GM19240 (cell line): ENCODE results near the gene DMKN.
"Not testable (repeated sequence)": the region's sequence is repeated elsewhere in the genome, so short reads cannot be mapped to it uniquely, and the experiment has no call there.

Experiments used
- DNase-seq: peaks from one replicate; pipeline ENCODE4 v3.0.0; 2011; ENCODE audit warnings: low spot score; ENCODE audit not compliant: insufficient read length

DMKN gene

GRCh38 chr19:35461788-35462187 lies 51.7 kb downstream of the DMKN start:
- DNase-seq: not testable (repeated sequence)

GRCh38 chr19:35461060-35461459 lies 52.4 kb downstream of the DMKN start:
- no peak for DNase-seq

DNA sequence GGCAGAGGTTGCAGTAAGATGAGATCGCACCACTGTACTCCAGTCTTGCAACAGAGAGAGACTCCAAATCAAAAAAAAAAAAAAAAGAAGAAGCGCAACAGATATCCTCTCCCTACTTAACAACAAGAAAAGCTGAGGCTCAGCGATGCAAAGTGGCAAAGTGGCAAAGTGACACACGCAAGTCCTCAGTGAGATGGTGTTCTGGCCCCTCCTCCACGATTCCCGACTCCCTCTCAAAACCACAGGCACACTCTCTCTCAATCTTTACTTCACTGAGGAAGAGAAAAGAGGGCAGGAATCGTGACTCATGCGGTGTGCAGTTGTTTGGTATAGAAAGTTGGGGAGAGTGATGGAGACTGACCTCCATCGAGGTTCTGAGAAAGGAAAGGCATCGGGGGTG lies 52.8 kb downstream of the DMKN start:
- no peak for DNase-seq

DNA sequence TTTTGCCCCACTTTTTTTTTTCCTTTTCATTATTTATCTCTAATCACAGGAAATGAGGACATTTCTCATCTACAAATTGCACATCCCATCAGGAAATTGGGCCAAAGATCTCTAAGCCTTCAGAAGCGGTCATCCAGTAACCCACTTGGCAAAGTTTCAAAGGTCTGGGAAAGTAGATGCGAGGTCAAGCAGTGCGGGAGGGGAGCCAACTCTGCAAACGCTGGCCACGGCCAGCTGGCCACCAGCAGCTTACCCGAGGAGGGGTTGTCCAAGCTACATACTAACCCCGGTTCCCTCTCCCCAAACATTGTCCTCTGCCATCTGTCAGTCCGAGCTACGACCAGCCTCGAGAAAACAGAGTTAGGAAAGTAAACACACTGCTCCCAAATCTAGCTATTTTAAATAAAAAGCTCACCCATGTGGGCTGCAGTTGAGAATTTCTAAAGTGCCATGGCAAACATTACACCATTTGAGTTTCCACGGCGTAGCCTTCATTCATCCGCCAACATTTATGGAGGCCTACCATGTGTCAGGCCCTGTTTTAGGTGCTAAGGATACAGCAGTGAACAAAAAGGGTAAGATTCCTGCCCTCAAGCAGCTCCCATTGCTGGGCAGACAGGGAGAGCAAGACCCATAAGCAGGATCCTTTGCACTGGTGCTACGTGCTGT lies 53.9 kb downstream of the DMKN start:
- no peak for DNase-seq

DNA sequence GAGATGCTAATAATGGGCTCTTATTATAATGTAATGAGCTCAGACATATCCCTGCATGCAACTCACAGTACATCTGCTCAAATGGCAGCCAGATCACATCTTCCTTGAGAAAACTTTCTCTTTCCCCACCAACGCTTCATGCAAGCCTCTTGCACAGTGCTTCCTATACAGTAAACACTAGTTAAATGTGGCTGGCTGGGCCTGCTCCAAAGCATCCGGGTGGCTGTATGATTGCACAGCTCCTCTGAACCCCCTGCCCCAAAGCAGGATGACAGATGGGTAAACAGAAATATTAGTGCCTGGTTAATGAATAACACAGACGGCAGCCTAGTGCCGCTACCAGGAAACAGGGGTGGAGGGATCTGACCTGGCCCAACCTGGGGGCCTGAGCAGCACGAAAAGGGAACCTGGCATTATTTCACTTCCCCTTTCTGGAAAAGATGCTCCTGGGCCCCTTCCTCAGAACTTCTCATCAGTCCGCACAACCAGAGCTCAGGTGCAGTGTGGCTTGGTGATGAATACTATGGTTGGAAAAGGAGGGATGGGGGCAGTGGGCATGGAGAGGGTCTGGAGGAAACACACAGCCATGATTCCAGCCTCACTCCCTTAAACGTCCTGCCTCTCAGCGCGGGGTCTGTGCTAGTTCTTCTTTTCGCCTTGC lies 54.6 kb downstream of the DMKN start:
- DNase-seq: no peak

DNA sequence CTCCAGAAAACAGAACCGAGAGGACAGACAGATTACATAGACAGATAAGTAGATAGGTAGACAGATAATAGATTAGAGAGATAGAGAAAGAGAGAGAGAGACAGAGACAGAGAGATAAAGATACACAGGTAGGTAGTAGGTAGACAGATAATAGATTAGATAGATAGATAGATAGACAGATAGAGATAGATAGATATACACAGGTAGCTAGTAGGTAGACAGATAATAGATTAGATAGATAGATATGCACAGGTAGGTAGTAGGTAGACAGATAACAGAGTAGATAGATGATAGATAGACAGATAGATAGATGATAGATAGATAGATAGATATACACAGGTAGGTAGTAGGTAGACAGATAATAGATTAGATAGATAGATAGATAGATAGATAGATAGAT lies 55.3 kb downstream of the DMKN start:
- DNase-seq: no peak

DNA sequence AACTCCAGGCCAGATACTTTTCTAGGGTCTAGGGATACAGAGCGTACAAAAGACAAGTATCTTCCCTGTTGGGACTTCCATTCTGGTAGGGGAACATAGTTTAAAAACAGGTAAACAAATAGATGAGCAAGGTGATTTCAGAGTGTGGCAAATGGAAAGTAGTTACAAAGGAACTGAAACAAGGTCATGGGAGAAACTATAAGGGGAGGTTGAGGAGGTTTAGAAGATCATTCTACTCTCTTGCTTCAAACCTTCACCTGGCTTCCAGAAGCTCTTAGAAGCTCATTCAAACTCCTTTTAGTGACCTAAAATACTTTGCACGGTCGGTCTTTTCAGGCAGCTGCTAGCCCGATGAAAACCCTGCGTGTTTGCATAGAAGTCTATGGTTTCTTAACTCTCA lies 56.3 kb downstream of the DMKN start:
- no peak for DNase-seq

GRCh38 chr19:35455616-35456201 lies 57.7 kb downstream of the DMKN start:
- DNase-seq: no peak

DNA sequence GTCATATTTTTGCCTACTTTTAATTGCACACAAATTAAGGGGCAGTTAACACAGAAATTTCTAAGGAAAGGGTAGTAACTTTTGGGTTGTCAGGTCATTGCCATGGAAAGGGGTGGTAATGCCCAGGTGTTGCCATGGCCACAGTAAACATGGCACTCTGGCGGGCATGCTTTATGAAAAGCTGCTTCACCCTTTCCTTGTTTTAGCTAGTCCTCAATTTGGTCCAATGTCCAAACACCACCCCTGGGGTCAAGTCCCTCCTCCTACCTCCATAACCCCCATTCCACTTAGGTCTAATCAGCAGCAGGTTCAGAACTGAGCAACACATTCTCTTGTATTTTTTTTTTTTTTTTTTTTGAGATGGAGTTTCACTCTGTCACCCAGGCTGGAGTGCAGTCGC lies 58.8 kb downstream of the DMKN start:
- no peak for DNase-seq

GRCh38 chr19:35451338-35452096 lies 61.9 kb downstream of the DMKN start:
- no peak for DNase-seq

DNA sequence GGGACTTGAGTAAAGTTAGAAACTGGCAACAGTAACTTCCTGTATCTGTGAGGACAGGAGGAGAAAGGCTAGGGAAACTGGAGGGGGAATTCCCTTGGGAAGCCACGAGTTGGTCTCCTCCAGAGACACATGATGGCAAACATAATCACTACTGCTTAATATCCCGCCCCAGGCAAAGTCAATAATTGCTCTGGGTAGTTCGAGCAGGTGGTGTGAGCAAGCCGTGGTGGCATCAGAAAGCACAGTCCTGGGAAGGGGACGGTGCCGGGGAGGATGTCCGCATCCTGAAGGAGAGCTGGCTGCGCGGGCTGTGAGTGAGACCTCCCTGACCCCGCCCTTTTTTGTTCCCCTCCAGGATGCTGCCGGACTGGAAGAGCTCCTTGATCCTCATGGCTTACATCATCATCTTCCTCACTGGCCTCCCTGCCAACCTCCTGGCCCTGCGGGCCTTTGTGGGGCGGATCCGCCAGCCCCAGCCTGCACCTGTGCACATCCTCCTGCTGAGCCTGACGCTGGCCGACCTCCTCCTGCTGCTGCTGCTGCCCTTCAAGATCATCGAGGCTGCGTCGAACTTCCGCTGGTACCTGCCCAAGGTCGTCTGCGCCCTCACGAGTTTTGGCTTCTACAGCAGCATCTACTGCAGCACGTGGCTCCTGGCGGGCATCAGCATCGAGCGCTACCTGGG lies 63.9 kb downstream of the DMKN start:
- DNase-seq: no peak

GRCh38 chr19:35447606-35448469 lies 65.6 kb downstream of the DMKN start, which contains the start of gene FFAR2:
TSS of gene FFAR2 (plus strand) at chr19:35448257. CDS start at chr19:35449715, 1,458 bp downstream.
- DNase-seq: no peak
